CD4-positive, alpha-beta T cell treated with Interleukin-15 for 1 hour (primary cell): Measurements from ENCODE around the gene KRTAP1-1.
"Not testable (repeated sequence)": the region's sequence is repeated elsewhere in the genome, so short reads cannot be mapped to it uniquely, and the experiment has no call there.

Experiments used
- DNase-seq: peaks from one replicate; pipeline ENCODE4 v3.0.0-alpha.2; 2020

Gene KRTAP1-1

GRCh38 chr17:41009301-41009760 lies 31.9 kb downstream of the KRTAP1-1 start:
- DNase-seq, result no peak

GRCh38 chr17:41008811-41009210 lies 32.4 kb downstream of the KRTAP1-1 start, which contains the start of gene KRTAP3-1:
Gene KRTAP3-1, minus strand, starts transcription at chr17:41009128. Its CDS starts 54 bp downstream, at chr17:41009074.
- no peak for DNase-seq

- no peak for DNase-seq
Measured at GRCh38 chr17:41004397-41004796, 36.9 kb downstream of the KRTAP1-1 start.

- no peak for DNase-seq
Measured at GRCh38 chr17:41003926-41004325, 37.3 kb downstream of the KRTAP1-1 start.

- no peak for DNase-seq
Measured at GRCh38 chr17:41002814-41003213, 38.4 kb downstream of the KRTAP1-1 start.

GRCh38 chr17:41001795-41002194 lies 39.5 kb downstream of the KRTAP1-1 start:
- DNase-seq, result no peak

GRCh38 chr17:40999563-40999962 lies 41.7 kb downstream of the KRTAP1-1 start, which contains the start of gene KRTAP3-2:
Gene KRTAP3-2, minus strand, starts transcription at chr17:40999906. Its CDS starts 53 bp downstream, at chr17:40999853.
- not testable (repeated sequence) for DNase-seq

- DNase-seq, result no peak
Measured at GRCh38 chr17:40997361-40997760, 43.9 kb downstream of the KRTAP1-1 start.

- DNase-seq, result no peak
Measured at GRCh38 chr17:40996829-40997228, 44.4 kb downstream of the KRTAP1-1 start.

- DNase-seq, result no peak
Measured at GRCh38 chr17:40995116-40995515, 46.1 kb downstream of the KRTAP1-1 start.

- DNase-seq, result no peak
Measured at GRCh38 chr17:40993839-40994238, 47.4 kb downstream of the KRTAP1-1 start, which contains the start of gene KRTAP3-3. Gene KRTAP3-3, minus strand, starts transcription at chr17:40994164. Its CDS starts 67 bp downstream, at chr17:40994097.

- no peak for DNase-seq
Measured at GRCh38 chr17:40993084-40993483, 48.2 kb downstream of the KRTAP1-1 start.

GRCh38 chr17:40992666-40993065 lies 48.6 kb downstream of the KRTAP1-1 start:
- DNase-seq, result no peak
